GM12874 (cell line): ENCODE data around the gene EPSTI1.

Experiments used
- CTCF ChIP-seq: IDR thresholded peaks from 2 replicates; pipeline ENCODE4 v1.5.1; 2011; ENCODE audit warnings: low read depth, mild to moderate bottlenecking, control low read depth, low read length, moderate library complexity; ENCODE audit not compliant: insufficient read depth

Gene EPSTI1

DNA sequence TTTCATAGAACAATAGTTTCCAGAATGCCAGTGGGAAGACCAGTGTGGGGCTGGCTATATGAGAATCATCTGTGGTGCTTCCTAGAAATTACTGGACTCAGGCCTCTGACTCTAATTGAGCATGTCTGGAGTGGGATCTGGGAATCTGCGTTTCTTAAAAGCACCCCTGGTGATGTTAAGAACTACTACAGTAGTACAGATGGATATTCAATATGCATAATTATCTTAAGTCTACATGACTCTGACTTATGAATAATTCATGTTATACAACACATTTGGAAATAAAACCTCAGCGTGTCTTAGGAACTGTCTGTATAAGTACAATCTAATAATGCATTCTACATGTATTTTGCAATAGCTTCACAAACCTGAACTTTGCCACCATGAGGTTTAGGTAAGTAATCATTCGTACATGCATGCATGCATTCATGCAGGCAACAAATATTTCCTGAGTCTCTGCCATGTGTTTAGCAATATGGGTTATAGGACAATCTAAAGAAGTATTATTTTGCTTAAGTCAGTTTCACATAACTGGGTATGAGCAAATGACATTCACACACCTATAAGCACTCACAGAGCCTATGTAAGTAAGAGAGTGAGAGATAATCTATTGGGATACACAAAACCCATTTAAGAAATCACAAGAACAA lies 62.0 kb downstream of the EPSTI1 start:
- no peak for TF ChIP-seq CTCF

- TF ChIP-seq CTCF, result no peak
Measured at GRCh38 chr13:42926555-42926954, 65.5 kb downstream of the EPSTI1 start.

DNA sequence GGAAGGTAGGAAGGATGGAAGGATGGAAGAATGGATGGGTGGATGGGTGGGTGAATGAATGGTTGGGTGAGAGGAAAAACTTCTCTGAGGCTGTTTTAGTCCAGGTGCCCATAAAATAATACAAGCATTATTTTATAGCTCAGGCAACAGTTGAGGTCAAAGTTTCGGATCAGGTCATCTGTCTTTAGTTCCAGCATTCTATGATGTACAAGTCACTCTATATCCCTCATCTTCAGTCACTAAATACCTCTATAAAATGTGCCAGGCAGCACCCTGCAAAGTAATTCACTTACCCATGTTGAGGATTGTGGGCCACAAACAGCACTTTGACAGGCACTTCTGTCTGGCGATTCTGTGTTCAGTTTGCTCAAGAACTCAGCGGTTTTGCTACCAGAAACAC lies 66.0 kb downstream of the EPSTI1 start:
- TF ChIP-seq CTCF, result no peak

- no peak for TF ChIP-seq CTCF
Measured at GRCh38 chr13:42925626-42926025, 66.4 kb downstream of the EPSTI1 start.

GRCh38 chr13:42924344-42924743 lies 67.7 kb downstream of the EPSTI1 start:
- TF ChIP-seq CTCF, result no peak

- TF ChIP-seq CTCF, result no peak
Measured at GRCh38 chr13:42907745-42908144, 84.3 kb downstream of the EPSTI1 start.

GRCh38 chr13:42906257-42906656 lies 85.8 kb downstream of the EPSTI1 start:
- TF ChIP-seq CTCF, result no peak

DNA sequence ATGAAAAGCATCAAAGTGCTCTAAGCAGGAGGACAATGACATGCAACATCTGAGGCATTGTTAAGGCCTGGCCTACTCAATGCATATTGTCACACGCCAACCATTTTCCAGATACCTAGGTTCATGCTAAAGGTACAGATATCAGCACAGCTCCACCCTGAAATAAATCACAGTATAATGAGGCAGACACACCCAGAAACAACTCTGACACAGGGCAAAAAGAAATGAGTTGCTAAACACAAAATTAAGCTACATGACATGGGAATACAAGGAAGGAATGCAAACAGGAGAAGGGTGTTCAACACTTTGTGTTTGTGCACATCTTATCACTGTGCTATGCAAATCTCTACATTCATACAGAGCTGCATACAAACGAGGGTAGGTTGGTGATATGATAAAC lies 86.5 kb downstream of the EPSTI1 start:
- no peak for TF ChIP-seq CTCF
